Hippocampal formation (tissue), 2 donors: ENCODE measurements around the gene NLRP3.

Experiments used
- DNase-seq, 2 donors: peaks; one replicate each; lab custom pipeline; 2025; lab: John Stamatoyannopoulos, UW

Gene NLRP3

DNA sequence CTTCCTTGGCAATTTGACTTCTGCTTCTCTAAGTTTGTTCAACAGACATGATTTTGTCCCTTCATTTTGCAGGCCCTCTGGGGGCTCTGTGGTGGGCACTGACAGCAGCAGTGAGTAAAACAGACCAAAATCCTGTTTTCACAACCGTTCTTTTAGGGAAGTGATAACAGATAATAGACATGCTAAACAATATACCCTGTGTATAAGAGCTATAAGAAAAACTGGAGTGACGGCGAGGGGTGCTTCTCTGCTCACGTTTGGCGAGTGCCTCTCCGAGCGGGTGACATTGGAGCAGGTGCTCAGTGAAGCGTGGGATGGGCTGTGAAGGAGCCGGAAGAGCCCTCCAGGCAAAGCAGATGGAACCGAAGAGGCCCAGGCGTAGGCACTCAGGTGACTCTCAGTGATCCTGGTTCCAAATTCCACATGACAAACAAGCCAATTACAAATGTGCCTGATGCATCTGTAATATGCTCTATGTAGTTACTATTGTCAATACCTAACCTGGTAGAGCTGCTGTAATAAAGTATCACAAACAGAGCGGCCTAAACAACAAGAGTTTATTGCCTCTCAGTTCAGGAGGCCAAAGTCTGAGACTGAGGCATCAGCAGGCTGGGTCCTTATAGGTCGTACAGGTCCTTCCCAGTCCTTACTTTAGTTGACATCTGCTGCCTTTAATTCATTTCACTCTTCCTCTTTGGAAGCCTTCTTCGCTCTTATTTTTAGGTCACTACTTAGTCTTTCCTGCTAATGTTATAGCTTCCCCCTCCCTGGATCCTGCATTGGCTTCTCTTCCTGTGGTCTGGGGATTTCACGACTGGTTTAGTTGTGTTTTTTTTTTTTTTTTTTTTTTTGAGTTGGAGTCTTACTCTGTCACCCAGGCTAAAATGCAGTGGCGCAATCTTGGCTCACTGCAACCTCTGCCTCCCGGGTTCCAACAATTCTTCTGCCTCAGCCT is 21.9 kb downstream of the NLRP3 start:
- no peak for DNase-seq

DNA sequence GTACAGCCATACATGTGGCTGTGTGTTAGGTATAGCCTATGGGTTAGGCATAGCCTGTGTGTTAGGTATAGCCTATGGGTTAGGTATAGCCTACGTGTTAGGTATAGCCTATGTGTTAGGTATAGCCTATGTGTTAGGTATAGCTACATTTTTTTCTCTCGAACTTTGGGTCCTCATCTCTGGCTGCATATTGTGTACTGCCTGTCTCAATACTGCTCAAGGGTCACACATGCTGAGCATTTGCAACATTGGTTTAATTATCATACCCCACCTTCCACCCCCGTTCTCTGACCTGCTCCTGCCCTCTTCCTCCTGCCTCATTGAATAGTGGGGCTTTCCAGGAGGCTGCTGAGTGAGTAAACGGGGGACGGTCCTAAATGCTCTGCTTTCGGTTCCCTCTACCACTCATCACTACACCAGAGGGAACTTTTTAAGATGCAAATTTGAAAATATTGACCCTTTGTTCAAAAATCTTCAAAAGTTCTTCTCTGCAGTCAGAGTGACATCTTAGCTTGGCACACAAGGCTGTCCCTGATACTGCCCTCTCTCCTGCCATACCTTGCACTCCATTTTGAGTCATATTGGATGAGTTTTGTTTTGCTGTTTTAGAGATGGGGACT is 24.1 kb downstream of the NLRP3 start:
- no peak for DNase-seq

DNA sequence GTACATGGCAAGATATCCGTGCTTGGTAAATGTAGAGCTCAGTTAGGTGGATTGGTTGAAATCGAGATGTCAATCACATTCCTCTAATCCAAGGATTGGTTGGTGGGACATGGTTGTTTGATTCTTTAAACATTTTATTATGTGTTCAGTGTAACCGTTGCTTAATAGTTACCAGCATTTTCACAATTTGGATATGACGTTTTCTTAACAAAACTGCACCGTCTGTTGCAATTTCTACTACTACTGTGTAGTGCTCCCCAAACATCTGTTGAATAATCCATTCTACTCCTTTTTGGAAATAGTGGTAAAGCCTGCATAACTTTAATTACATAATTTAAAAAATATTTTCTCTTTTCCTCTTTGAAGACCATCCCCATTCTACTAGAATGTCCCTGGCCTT is 25.6 kb downstream of the NLRP3 start:
- no peak for DNase-seq

DNA sequence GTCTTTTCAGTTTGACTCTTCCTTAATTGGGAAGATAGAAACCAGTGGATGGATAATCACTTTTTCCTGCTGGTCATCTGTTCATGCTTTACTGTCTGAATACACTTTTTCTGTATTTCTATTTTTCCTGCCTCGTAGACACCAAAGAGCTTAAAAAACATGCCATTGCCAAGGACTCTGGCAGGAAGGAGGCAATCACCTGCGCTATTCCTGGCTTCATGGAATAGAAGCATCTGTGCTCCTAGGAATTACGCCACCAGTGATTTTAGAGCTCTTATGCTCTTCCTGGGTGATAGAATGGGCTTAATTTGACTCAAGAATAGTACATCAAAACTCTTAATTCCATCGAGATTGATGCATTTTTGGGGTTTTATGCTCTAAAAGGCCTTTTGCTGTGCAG is 26.2 kb downstream of the NLRP3 start:
- no peak for DNase-seq

DNA sequence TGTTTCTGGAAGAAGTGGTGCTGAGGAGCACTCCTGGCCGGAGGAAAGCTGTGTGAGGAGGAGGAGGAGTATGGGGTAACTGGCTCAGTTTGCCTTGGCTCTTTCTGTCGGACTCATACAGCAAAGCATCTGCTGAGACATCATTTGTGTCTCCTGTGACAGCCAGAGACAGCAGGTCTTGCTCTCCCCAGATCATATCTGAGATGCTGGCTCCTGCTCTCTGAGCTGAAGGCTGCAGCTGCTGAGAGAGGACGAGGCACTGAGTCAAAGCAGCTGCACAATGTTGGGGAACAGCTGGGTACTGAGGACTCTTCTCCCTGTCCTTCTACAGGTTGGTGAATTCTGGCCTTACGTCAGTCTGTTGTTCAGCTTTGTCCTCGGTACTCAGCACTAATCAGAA is 27.7 kb downstream of the NLRP3 start:
- no peak for DNase-seq

DNA sequence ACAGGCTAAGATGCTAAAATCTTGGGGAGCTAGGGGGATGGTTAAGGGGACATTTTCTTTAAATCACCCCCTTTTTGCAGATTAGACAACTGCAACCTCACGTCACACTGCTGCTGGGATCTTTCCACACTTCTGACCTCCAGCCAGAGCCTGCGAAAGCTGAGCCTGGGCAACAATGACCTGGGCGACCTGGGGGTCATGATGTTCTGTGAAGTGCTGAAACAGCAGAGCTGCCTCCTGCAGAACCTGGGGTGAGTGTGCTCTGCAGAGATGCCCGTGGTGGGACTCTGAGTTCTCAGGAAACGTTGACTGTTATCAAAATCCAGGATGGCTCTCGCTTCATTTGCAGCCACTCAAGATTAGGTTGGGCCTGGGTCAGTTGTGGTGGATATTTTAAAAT is 28.6 kb downstream of the NLRP3 start:
- no peak for DNase-seq

DNA sequence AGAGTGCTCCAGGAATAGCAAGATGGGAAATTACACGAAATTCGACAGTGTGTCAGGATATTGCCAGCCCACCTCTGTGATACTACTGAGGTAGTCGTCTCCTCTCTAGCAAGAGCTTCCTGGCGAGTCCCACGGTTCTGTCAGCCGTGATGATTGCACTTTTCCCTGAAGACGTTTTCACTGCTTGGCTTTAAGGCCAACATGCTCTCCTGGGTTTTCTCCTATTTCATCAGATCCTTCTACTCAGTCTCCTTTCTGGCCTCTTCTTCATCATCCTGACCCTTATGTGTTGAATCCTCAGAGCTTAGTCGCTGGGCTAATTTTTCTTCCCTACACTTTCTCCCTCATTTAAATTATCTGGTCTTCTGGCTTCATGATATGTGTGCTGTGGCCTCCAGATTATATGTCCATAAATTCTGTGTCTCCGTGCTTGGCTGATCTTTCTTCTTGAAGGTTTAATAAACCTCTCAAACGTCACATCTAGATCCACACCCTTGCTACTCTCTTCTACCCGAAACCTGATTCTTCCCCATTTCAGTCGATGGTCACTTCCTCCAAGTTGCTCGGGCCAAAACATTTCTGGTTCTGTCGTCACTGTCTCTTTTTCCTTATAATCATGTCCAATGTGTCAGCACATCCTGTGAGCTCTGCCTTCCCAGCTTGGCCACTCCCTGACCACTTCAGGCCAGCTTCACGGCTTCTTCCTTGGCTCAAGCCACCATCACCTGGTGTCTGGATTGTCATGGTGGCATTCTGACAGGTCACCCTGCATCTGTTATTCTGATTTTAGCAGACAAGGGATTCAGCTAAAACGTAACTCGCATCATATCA is 29.8 kb downstream of the NLRP3 start:
- no peak for DNase-seq

DNA sequence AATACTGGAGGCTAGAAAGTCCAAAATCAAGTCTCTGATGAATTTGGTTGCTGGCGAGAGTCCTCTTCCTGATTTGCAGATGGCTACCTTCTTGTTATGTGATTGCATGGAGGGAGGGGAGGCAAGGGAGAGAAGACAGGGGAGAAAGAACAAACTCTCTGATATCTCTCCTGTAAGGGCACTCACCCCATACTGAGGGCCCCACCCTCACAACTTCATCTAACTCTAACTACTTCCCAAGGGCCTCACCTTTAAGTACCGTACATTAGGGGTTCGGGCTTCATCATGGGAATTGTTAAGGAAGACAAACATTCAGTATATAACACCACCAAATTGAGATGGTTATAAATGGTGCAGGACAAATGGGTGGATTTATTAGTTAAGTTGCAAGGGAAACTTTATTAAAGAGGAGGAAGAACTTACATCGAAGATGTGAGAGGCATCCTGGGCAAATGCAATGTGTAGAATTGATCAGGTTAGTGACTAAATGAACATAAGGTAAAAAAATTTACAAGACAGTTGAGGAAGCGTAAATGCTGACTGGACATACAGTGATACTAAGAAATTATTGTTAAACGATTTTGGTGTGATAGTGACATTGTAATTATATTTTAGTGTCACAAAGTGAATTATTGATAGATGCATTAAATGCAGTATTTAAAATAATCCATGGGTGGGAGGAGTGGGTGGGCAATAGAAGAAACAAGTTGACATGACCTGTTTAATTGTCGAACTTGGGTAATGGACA is 31.4 kb downstream of the NLRP3 start:
- no peak for DNase-seq

DNA sequence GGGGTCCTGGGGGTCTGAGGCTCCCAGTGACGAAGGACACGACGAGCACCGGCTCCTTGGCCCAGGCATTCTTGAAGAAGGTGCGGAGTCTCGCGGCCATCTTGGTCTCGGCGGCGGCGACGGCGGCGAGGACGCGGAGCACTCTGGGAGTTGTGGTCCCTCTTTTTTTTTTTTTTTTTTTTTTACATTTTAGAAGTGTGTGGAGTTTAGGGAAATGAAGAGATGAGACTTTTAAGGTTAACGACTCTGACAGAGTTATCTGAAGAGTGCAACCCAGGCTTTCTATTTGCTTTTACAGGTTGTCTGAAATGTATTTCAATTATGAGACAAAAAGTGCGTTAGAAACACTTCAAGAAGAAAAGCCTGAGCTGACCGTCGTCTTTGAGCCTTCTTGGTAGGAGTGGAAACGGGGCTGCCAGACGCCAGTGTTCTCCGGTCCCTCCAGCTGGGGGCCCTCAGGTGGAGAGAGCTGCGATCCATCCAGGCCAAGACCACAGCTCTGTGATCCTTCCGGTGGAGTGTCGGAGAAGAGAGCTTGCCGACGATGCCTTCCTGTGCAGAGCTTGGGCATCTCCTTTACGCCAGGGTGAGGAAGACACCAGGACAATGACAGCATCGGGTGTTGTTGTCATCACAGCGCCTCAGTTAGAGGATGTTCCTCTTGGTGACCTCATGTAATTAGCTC is 32.3 kb downstream of the NLRP3 start:
- DNase-seq = peak; percentile 32 to 41

DNA sequence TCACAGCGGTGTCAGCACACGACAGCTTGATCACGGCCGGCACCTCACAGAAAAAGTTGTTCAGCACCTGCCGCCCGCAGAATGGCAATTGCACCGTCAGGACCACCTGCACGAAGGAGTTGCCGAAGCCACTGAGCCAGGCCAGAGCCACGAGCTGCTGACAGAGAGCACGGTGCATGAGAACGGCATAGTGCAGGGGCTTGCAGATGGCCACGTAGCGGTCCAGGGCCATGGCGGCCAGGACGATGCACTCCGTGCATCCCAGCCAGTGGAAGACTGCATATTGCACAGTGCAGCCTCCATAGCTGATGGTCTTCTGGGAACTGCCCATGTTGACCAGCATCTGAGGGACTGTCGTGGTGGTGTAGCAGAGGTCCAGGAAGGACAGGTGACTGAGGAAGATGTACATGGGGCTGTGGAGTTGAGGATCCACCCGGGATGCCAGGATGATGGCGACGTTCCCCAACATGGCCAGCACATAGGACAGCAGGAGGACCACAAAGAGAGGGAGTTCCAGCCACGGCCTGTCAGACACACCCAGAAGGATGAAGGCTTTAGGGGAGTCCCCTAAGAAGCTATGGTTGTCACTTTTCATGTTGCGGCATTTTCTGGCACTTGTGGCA is 35.5 kb downstream of the NLRP3 start:
- DNase-seq = no peak

DNA sequence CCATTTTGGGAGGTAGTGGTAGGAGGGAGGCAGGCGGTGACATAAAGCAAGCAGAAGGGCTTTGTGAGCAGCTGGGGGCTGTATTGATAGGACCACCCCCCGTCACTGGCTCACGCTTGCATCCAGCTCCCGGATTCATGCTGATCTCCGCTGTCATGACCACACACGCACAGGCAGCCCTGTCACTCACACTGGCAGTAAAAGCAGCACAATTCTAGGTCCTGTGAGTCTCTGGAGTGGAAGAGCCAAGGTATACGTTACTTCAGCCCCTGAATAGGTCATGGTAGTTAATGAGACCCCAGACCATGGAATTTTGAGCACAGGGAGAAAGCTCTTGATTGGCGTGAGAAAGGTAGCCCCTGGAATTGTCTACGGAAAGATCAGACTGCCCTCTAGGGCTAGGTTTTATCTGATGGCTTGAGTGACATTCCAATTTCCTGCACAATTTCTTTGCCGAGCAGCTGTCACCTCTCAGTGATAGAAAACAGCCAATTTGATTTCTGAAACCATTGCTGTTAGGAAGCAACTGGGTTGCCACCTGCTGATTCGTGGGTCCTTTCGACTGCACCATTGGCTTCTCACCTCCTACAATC is 36.6 kb downstream of the NLRP3 start:
- DNase-seq = no peak

DNA sequence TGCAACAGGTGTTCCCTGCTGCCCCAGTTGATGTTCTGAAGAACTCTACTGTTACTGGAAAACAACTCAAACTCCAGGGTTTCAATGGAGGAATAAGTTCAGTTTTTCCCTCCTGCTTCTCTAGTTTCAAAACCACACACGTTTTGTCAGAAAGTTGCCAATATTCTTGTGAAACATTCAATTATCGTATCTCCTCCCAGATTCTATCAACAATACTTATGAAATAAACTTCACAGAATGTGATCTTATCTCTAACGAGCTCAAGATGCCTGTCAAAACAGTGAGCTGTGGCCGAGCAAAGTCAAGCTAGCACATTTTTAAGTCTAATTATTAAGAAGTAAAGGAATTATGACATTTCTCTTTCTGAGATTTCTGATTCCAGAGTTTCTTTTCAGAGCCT is 37.3 kb downstream of the NLRP3 start:
- no peak for DNase-seq

DNA sequence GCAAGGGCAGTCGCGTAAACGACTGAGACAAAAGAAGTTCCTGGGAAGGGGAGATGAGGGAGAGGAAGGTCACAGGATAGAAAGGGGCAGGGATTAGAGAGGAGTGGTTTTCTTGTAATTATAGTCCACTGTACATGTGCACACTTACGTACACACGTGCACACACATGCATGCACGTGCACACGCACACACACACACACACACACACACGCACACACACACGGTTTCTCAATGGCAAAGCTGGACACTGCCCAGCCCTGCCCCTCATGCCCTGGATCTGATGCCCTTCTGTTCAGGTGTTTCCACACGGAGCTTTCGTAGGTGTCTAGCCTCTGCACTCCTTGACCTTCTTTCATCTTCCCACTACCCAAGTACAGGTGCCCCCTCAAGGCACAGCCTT is 38.0 kb downstream of the NLRP3 start:
- DNase-seq = no peak

DNA sequence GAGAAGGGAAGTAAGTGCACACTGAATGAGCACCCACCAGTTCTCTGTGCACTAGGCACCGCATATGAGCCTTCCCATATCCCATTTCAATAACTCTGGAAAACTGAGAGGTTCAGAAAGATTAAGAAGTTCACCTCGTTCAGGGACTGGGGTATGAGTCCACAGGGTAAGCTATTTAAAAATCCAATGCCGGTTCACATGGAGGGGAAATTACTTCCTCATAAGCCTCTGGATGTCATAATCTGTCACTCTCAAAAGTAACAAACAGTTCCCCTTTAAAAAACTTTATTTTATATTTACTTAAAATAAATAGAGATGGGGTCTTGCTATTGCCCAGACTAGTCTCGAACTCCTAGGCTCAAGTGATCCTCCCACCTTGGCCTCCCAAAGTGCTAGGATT is 40.0 kb downstream of the NLRP3 start:
- DNase-seq = no peak

DNA sequence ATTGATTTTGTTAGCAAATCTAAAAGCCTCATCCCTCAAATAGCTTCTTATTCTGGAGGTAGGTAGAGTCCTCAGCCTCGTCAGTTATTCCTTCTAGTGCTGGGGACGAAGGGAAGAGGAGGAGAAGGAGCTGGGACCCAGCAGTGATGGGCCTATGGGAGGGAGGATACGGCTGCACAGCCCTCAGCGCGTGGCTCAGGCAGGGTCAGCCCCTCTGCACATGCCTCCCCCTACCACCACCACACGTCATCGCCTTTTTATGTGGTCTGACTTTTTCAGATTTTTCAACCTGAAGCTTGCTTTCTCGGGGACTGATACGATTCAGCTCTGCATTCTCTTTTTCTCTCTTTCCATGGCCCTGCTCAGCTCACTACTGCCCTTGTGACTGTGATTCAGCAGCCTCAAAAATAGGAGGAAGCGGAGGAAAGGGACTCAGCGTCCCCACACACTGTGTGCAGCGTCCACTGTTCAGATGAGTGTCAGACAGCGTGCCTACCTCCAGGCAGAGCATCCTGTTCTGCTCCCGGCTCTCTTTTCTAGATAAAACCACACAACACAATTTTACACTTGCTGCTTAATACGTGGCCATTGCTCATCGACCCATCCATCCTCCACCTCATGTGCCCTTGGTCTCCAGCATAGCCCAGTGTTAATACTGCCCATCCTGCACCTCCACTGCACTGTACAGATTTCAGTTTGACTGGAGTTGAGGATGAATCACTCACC is 41.1 kb downstream of the NLRP3 start:
- no peak for DNase-seq

DNA sequence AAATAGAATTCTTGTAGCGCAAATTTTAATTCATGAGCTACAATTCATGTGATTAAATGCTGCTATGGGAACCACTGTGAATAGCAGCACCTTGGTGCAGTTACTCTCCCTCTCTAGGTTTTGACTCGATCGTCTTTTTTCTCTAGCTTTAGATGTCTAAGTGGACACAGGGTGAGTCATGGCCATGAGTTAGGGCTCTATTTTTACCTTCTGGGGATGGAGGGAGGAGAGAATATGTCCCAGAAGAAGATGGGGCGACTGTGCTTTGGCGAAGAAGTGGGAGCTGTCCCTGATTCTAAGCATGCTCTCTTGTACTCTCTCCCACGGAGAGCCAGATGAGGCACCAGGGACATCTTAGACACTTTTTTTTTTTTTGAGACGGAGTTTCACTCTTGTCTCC is 43.5 kb downstream of the NLRP3 start:
- DNase-seq = no peak

DNA sequence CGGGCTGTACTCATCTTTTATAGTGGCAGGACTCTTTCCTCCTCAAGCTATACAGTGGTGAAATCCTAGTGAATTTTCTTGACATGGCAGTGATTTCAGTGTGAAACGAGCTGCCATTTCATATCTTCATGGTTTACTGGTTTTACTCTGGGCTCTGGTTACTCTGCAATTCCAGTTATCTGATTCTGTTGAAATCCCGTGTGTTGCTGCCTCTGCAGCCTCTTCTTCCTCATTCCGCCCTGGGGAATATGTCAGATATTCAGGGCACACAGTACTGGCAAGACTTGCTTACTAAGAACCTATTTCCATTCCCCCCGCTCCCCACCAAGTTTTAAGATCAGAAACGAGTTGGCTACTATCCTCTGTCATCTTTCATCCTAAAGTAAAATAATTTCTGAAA is 49.8 kb downstream of the NLRP3 start:
- DNase-seq = no peak

DNA sequence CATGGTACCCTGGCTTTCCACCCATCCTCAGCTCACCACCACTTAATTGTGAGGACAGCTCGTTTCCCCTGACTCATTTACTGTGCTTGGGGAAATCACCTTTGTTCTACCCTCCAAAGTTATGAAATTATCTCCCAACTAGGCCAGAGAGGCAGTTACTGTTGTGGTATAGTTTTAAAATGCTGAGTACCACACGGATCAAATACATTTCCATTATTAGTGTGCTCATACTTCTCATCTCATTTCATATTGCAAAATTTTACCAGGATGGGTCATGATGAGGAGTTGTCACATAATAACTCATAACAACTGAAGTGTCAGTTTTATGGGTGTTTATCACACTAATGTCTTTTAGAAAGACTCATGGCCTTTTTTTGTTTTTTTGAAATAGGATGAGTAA is 51.2 kb downstream of the NLRP3 start:
- DNase-seq = no peak

DNA sequence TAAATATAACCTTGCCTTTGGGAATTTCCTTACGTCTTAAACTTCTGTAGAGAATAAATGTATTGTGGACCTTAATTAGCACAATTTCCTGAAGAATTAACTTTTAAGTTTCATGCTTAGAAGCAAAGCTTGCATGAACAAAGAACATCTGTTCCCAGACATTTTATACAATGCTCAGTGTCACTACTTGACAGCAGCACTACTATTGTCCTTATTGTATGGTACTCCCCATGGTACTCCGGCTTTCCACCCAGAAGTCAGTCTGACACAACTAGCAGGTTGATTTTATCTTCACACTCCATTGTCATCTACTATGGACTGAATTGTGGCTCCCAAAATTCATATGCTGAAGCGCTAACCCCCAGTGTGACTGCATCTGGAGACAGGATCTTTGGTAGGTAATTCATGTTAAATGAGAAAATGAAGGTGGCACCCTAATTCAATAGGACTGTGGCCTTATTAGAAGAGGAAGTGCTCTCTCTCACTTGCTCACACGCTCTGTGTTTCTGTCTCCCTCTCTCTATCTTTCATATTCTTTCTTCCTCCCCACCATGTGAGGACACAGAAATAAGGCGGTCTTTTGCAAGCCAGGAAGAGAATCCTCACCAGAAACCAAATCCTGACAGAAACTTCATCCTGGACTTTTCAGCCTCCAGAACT is 52.6 kb downstream of the NLRP3 start:
- no peak for DNase-seq
